ENCODE results near the gene SCN3B.

SCN3B gene

GRCh38 chr11:123654566-123655081, at the start of gene SCN3B:
SCN3B (minus strand) TSS chr11:123654624; CDS start chr11:123653801, 823 bp downstream.
- no peak for TF ChIP-seq CTCF (conservative IDR thresholded peaks at IDR 0.05)
- peak within 1 kb of the TSS; percentile 75 for H3K27ac ChIP-seq

- no peak overlapping the region for H3K27ac ChIP-seq
- TF ChIP-seq CTCF (conservative IDR thresholded peaks at IDR 0.05), result no peak
These were observed 48.3 kb upstream of the SCN3B start for GRCh38 chr11:123702696-123703095.

GRCh38 chr11:123702139-123702538, 47.7 kb upstream of the SCN3B start:
- TF ChIP-seq CTCF (conservative IDR thresholded peaks at IDR 0.05), result no peak
- H3K27ac ChIP-seq, result no peak overlapping the region

GRCh38 chr11:123700772-123701171, 46.3 kb upstream of the SCN3B start:
- H3K27ac ChIP-seq, result no peak overlapping the region
- no peak for TF ChIP-seq CTCF (conservative IDR thresholded peaks at IDR 0.05)

GRCh38 chr11:123698546-123699127, 44.2 kb upstream of the SCN3B start:
- no peak for TF ChIP-seq CTCF (conservative IDR thresholded peaks at IDR 0.05)
- no peak overlapping the region for H3K27ac ChIP-seq

GRCh38 chr11:123696183-123696582, 41.8 kb upstream of the SCN3B start:
- TF ChIP-seq CTCF (conservative IDR thresholded peaks at IDR 0.05), result no peak
- no peak overlapping the region for H3K27ac ChIP-seq

GRCh38 chr11:123695231-123695630, 40.8 kb upstream of the SCN3B start:
- no peak for TF ChIP-seq CTCF (conservative IDR thresholded peaks at IDR 0.05)
- no peak overlapping the region for H3K27ac ChIP-seq
